Measurements from ENCODE around the gene CD300LB. TPM values are rescaled to one million over a fixed set of nuclear protein-coding genes. Genes with fewer than 3 reads are reported as not detected.

Gene CD300LB
- total RNA-seq, 6 experiments from 2014 or later, result not detected

DNA sequence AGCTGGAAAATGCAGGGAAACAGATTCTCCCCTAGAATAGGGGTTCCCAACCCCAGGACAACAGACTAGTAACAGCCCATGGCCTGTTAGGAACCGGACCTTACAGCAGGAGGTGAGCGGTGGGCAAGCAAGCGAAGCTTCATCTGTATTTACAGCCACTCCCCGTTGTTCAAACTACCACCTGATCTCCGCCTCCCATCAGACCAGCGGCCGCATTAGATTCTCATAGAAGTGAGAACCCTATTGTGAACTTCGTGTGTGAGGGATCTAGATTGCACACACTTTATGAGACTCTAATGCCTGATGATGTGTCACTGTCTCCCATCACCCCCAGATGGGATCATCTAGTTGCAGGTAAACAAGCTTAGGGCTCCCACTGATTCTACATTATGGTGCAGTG lies 3.5 kb downstream of the CD300LB start:
- Mint-ChIP-seq H3K27ac (no peak overlapping the region), H3K27me3 (ENCODE audit: insufficient read depth) (peaks cover 2% of the 10 kb centered on the region), H3K4me3 (no peak overlapping the region), H3K4me1 (ENCODE audit: low read depth) (no peaks in the 10 kb centered on the region), H3K36me3 (ENCODE audit: low read depth) (peaks cover 12% of the 10 kb centered on the region; the same call in 1 of the 2 replicates), H3K9me3 (peaks cover 77% of the 10 kb centered on the region)
- DNase-seq, result no peak
- TF ChIP-seq, protein P1, sequence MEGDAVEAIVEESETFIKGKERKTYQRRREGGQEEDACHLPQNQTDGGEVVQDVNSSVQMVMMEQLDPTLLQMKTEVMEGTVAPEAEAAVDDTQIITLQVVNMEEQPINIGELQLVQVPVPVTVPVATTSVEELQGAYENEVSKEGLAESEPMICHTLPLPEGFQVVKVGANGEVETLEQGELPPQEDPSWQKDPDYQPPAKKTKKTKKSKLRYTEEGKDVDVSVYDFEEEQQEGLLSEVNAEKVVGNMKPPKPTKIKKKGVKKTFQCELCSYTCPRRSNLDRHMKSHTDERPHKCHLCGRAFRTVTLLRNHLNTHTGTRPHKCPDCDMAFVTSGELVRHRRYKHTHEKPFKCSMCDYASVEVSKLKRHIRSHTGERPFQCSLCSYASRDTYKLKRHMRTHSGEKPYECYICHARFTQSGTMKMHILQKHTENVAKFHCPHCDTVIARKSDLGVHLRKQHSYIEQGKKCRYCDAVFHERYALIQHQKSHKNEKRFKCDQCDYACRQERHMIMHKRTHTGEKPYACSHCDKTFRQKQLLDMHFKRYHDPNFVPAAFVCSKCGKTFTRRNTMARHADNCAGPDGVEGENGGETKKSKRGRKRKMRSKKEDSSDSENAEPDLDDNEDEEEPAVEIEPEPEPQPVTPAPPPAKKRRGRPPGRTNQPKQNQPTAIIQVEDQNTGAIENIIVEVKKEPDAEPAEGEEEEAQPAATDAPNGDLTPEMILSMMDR (IDR thresholded peaks at IDR 0.05), result no peak

DNA sequence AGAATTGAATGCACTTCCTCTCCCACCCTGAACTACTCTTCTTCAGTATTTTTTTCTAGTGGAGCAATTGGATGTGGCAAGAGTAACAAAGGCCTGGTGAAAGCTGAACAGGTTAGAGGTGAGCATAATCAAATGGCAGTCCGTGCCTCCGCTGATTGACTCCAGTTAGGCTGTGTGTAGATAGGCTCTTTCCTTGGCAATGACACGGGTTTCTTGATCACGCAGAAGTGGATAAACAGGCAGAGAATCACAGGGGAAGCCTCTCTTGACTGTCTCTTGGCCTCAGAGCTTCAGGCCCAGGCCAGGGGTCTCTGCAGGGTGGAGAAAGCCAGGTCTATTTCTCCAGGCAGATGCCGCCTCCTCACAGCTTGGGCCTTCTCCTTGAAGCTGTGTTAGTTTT lies 4.2 kb downstream of the CD300LB start:
- peaks cover 2% of the 10 kb centered on the region for H3K27me3 Mint-ChIP-seq (ENCODE audit: insufficient read depth)
- no peak overlapping the region for H3K4me3 Mint-ChIP-seq
- no peak for DNase-seq
- TF ChIP-seq, protein P1 (IDR thresholded peaks at IDR 0.05), result no peak
- H3K36me3 Mint-ChIP-seq (ENCODE audit: low read depth), result peaks cover 12% of the 10 kb centered on the region; the same call in 1 of the 2 replicates
- peaks cover 75% of the 10 kb centered on the region for H3K9me3 Mint-ChIP-seq
- H3K27ac Mint-ChIP-seq, result no peak overlapping the region
- no peaks in the 10 kb centered on the region for H3K4me1 Mint-ChIP-seq (ENCODE audit: low read depth)

DNA sequence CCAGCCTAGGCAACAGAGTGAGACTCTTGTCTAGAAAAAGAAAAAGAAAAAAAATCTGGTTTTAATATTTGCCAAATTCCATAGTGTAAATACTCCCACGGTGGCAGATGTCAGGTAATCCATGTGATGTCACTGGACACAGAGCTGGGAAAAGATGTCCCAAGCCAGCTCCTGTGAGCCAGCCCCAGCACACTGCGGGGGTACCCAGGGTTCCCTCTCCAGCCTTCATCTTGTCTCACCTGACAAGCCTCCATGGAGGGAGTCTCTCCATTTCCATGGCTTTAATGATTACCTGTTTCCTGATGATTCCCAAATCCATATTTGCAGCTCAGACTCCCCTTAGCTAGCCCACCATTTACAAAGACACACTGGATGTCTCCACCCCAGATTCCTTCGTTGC lies 4.6 kb downstream of the CD300LB start:
- no peak for DNase-seq
- TF ChIP-seq, protein P1 (IDR thresholded peaks at IDR 0.05), result no peak
- Mint-ChIP-seq H3K36me3 (ENCODE audit: low read depth) (peaks cover 12% of the 10 kb centered on the region; the same call in 1 of the 2 replicates), H3K4me1 (ENCODE audit: low read depth) (no peaks in the 10 kb centered on the region), H3K4me3 (no peak overlapping the region), H3K9me3 (peaks cover 75% of the 10 kb centered on the region), H3K27me3 (ENCODE audit: insufficient read depth) (peaks cover 2% of the 10 kb centered on the region), H3K27ac (no peak overlapping the region)

DNA sequence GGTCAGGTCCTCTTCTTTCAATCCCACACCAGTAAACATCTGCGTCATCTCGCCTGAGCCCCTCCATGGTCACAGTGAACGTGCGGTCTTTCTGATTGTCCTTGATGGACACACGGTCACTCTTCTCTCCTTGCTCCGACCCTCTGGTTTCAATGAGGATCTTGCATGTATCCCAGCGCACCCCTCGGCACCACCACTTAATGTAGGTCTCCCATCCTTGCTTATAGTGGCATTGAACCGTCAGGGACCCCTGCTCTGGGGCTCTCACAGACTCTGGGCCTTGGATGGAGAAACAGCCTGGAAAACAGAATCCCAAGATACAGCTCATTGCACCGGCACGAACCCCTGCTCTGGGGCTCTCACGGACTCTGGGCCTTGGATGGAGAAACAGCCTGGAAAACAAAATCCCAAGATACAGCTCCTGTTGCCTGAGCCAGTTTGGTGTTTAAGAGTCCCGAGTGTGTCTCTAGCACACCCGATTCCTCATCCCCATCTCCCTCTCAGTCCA lies 5.4 kb downstream of the CD300LB start:
- Mint-ChIP-seq H3K4me1 (ENCODE audit: low read depth) (no peaks in the 10 kb centered on the region), H3K27me3 (ENCODE audit: insufficient read depth) (peaks cover 2% of the 10 kb centered on the region)

DNA sequence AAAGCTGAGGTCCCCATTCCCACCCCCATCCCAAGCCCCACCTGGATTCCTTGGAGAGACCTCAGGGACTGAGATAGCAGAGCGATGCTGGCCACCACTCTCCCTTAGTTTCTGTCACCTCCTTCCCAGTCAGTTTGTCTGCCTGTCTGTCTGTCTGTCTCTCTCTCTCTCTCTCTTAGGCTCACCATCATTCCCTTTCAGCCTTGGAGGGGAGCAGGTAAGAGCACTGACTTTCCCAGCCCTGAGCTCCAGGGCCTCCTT lies 5.9 kb downstream of the CD300LB start:
- H3K9me3 Mint-ChIP-seq, result peaks cover 77% of the 10 kb centered on the region
- peaks cover 6% of the 10 kb centered on the region; the same call in 1 of the 2 replicates for H3K36me3 Mint-ChIP-seq (ENCODE audit: low read depth)
- no peaks in the 10 kb centered on the region for H3K4me1 Mint-ChIP-seq (ENCODE audit: low read depth)
- H3K27ac Mint-ChIP-seq, result no peak overlapping the region
- H3K4me3 Mint-ChIP-seq, result no peak overlapping the region
- peaks cover 2% of the 10 kb centered on the region; the same call in 1 of the 2 replicates for H3K27me3 Mint-ChIP-seq (ENCODE audit: insufficient read depth)
- DNase-seq, result no peak
- TF ChIP-seq, protein P1 (IDR thresholded peaks at IDR 0.05), result no peak

More for the DNA sequence above, 5.4 kb downstream of the CD300LB start:
- no peak for DNase-seq
- peaks cover 10% of the 10 kb centered on the region; the same call in 1 of the 2 replicates for H3K36me3 Mint-ChIP-seq (ENCODE audit: low read depth)
- no peak overlapping the region for H3K4me3 Mint-ChIP-seq
- H3K27ac Mint-ChIP-seq, result no peak overlapping the region
- peaks cover 78% of the 10 kb centered on the region for H3K9me3 Mint-ChIP-seq
- TF ChIP-seq, protein P1 (IDR thresholded peaks at IDR 0.05), result no peak

Measured in HFFc6 (cell line).